Hematopoietic multipotent progenitor cell treated with erythropoietin and hydrocortisone succinate and interleukin-3 and kit ligand, for 17 days (in vitro differentiated cells): ENCODE measurements around the gene TPO.
"Not testable (repeated sequence)": the region's sequence is repeated elsewhere in the genome, so short reads cannot be mapped to it uniquely, and the experiment has no call there.

ENCODE experiments used
- DNase-seq: peaks from one replicate; pipeline ENCODE4 v3.0.0-alpha.2; 2015; ENCODE audit warnings: low spot score

TPO gene

GRCh38 chr2:1484131-1484884, 71.0 kb downstream of the TPO start:
- no peak for DNase-seq

- no peak for DNase-seq
Measured at GRCh38 chr2:1486670-1487069, 73.4 kb downstream of the TPO start.

GRCh38 chr2:1487758-1488157, 74.5 kb downstream of the TPO start:
- no peak for DNase-seq

GRCh38 chr2:1488181-1488671, 75.0 kb downstream of the TPO start:
- DNase-seq: no peak

- no peak for DNase-seq
Measured at GRCh38 chr2:1488851-1489250, 75.6 kb downstream of the TPO start.

- no peak for DNase-seq
Measured at GRCh38 chr2:1489486-1489885, 76.2 kb downstream of the TPO start.

- DNase-seq: not testable (repeated sequence)
Measured at GRCh38 chr2:1490381-1490780, 77.1 kb downstream of the TPO start.

GRCh38 chr2:1491751-1492150, 78.5 kb downstream of the TPO start:
- no peak for DNase-seq

- not testable (repeated sequence) for DNase-seq
Measured at GRCh38 chr2:1492231-1492630, 79.0 kb downstream of the TPO start.

GRCh38 chr2:1492711-1493430, 79.6 kb downstream of the TPO start:
- DNase-seq: no peak

GRCh38 chr2:1493431-1494126, 80.3 kb downstream of the TPO start:
- no peak for DNase-seq

GRCh38 chr2:1494257-1494656, 81.0 kb downstream of the TPO start:
- no peak for DNase-seq

- no peak for DNase-seq
Measured at GRCh38 chr2:1494906-1495305, 81.6 kb downstream of the TPO start.

GRCh38 chr2:1495676-1496358, 82.6 kb downstream of the TPO start:
- DNase-seq: no peak

GRCh38 chr2:1496359-1496821, 83.1 kb downstream of the TPO start:
- DNase-seq: no peak

GRCh38 chr2:1497122-1497611, 83.9 kb downstream of the TPO start:
- no peak for DNase-seq

- DNase-seq: no peak
Measured at GRCh38 chr2:1498176-1498575, 84.9 kb downstream of the TPO start.

GRCh38 chr2:1499033-1499795, 86.0 kb downstream of the TPO start:
- DNase-seq: no peak

GRCh38 chr2:1501038-1501851, 88.0 kb downstream of the TPO start:
- DNase-seq: no peak

- no peak for DNase-seq
Measured at GRCh38 chr2:1501991-1502390, 88.7 kb downstream of the TPO start.
